Measurements from ENCODE around the gene MSMP. TPM values are rescaled to one million over a fixed set of nuclear protein-coding genes. Genes with fewer than 3 reads are reported as not detected.
A peak's percentile ranks its signal among the peaks of the same experiment; 100 is the strongest.

Gene MSMP, protein sequence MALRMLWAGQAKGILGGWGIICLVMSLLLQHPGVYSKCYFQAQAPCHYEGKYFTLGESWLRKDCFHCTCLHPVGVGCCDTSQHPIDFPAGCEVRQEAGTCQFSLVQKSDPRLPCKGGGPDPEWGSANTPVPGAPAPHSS
- total RNA-seq = not detected

DNA sequence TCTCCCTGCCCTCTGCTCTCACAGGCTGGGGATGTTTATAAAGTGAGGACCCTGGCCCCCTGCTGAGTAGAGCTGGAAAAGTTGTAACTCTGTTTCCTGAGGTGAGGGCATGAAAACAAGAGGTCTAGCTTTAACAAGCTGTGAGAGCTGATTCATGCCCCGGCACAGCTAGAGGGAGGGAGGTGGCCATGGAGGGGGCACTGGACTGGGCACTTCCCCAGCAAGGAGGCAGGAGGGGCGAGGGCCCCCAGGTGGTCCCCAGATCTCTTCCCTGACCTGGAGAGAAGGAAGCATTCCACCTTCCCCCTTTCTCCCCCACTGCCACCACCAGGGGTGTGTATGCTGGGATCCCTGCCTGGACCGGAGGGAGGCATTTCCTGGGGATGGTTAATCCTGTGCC is at the start of gene MSMP:
Gene MSMP, minus strand, starts transcription at position 13 of the 400 bp plus-strand sequence. CDS start 147 bp downstream, outside the sequence.
- DNase-seq (no peak), ATAC-seq (no peak)
- H3K36me3 Mint-ChIP-seq = peaks cover 18% of the 10 kb centered on the region
- H3K27ac Mint-ChIP-seq = no peak within 1 kb of the TSS
- no peak within 1 kb of the TSS for H3K4me3 Mint-ChIP-seq
- no peaks in the 10 kb centered on the region for H3K9me3 Mint-ChIP-seq (ENCODE audit: low read depth)
- peaks cover 39% of the 10 kb centered on the region for H3K4me1 Mint-ChIP-seq
- no peaks in the 10 kb centered on the region for H3K27me3 Mint-ChIP-seq
- CTCF ChIA-PET = interaction anchor here (1.0 to 3.5 kb wide), 6 partner anchors 11 to 128 kb away, joined by 3 to 37 read pairs (median 5); partner anchors contain the start of genes CREB3 and TLN1

DNA sequence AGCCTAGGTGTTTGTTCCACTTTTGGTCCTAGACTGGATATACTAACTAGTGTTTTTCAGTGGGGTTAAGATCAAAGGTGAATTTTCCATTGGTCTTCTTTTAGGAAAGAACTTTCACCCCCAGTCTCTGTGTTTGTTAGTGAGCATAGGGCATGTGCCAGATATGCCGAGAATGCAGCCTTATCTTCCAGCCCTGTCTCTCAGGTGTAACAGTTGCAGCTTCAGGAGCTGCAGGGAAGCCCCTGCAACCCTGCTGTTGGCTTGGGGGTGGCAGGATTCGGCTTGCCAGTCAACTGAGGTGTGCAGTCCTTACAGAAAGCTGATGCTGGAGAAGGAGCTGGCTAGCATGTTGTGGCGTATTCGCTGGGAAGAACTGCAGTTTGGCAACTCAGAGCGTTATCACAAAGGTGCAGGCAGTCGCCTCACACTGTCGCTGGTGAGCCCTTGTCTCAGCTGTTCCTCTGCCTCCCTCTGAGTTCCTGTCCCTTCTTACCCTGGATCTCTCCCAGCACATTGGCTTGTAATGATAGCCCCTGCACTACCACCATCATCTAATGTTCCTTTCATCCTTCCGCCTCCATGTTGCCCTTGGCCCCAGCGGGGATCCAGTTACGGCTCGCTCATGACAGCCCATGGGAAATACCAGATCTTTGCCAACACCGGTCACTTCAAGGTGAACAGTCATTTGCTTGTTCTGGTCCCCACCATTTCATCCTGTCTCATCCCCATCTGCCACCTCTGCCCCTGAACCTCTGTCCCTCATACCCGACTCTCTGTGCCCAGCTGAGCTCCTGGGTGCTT is 47.5 kb upstream of the MSMP start:
- H3K27ac Mint-ChIP-seq = peak overlapping the region; percentile 8
- CTCF ChIA-PET = interaction anchor here (0.6 to 3.3 kb wide), 3 partner anchors 11 to 718 kb away, joined by 4 to 10 read pairs (median 7); no protein-coding TSS in a partner anchor

DNA sequence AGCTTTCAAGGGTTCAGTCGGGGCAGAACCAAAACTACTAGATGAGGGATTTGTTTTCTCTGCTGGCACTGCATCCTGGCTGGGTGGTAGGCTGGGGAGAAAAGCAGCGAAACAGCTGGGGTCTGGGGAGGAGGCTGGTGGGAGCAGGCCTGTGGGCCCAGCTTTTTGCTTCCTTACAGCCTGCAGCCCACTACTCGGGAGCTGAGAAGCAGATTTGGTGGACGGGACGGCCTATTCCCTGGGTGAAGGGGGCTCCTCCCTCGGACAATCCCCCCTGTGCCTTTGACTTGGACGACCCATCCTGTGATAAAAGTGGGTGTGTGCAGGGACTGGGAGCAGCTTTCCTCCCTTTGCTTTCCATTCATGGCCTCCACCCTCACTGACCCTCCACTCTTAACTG is 46.5 kb upstream of the MSMP start:
- CTCF ChIA-PET = interaction anchor here (2.5 kb wide), 1 partner anchor 10 kb away, joined by 10 read pairs; no protein-coding TSS in a partner anchor
- Mint-ChIP-seq H3K36me3 (peaks cover 1% of the 10 kb centered on the region), H3K4me1 (peaks cover 22% of the 10 kb centered on the region), H3K27ac (no peak overlapping the region), H3K9me3 (ENCODE audit: low read depth) (no peaks in the 10 kb centered on the region), H3K4me3 (no peak overlapping the region), H3K27me3 (no peaks in the 10 kb centered on the region)
- ATAC-seq = no peak
- DNase-seq = no peak

More for the DNA sequence above, 47.5 kb upstream of the MSMP start:
- H3K9me3 Mint-ChIP-seq (ENCODE audit: low read depth) = no peaks in the 10 kb centered on the region
- H3K4me3 Mint-ChIP-seq = no peak overlapping the region
- DNase-seq (no peak), ATAC-seq (no peak)
- H3K27me3 Mint-ChIP-seq = no peaks in the 10 kb centered on the region
- peaks cover 2% of the 10 kb centered on the region for H3K36me3 Mint-ChIP-seq
- peaks cover 18% of the 10 kb centered on the region for H3K4me1 Mint-ChIP-seq

DNA sequence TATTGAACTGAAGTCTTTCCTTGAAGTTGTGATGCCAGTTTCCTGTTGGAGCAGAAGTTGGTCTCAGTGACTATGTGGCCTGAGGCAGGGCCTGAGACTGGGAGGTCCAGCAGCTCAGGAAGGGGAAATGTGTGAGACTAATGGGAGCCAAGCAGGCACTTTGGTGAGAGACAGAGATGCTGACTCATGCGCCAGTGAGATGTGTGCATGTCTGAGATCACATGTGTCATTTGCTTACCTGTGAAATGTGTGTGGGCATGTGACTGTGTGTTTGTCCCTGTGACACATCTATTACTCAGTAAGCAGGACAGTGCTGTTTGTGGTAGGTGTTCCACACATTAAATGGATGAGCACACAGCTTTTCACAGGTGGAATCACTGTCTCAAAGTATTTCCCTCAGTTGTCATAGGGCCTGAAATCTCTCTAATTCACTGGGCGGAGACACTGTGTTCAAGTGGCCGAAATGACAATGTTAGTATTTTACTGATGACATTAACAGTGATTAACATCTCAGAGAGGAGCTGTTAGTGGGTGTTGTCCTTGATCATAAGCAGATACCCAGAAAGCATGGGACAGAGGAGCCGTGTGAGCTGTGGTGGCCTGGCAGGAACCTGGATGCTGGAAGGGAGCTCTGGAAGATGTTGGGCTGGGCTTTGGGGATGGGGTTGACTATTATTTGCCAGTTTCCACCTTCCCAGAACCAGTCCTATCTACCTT is 44.7 kb upstream of the MSMP start:
- peak; percentile 74 for ATAC-seq
- H3K4me3 Mint-ChIP-seq = no peak overlapping the region

DNA sequence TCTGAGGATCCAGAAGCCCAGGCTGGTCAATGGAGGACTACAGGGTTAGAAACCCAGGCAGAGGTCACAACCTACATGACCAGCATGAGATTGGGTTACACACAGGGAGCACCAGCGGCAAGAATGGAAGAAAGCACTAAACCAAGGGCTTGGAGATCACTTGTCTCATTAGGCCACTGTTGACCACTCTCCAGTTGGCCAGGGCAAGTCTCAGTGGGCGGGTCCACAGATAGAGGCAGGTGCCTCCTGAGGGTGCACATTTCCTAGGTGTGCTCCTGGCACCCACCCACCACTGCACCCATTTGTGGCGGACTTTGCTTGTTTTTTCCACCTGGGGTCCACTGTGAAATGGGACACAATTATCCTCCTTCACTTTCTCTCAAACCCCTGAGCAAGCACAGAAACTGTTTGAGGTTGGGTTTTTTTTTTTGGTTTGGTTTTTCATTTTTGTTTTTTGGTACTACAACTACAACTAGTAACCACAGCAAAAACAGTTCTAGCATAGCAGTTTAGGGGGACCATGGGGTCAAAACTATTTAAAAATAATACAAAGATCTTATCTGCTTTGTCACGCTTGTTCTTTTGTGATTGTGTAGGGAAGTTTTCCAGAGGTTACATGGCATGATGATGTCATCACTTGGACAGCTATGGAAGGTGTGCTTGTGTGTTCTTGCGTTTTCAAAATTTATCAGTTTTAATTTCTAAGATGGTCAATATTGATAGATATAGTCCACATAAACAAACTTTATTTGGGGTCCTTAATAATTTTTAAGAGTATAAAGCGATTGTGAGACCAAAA is 43.4 kb upstream of the MSMP start:
- H3K27ac Mint-ChIP-seq = no peak overlapping the region
- ATAC-seq = no peak

More for the DNA sequence above, 44.7 kb upstream of the MSMP start:
- Mint-ChIP-seq H3K36me3 (peaks cover 1% of the 10 kb centered on the region), H3K27ac (no peak overlapping the region), H3K9me3 (ENCODE audit: low read depth) (no peaks in the 10 kb centered on the region), H3K4me1 (peaks cover 31% of the 10 kb centered on the region), H3K27me3 (no peaks in the 10 kb centered on the region)
- CTCF ChIA-PET = interaction anchor here (1.0 to 2.5 kb wide), 3 partner anchors 8 to 83 kb away, joined by 5 to 10 read pairs (median 6); partner anchors contain the start of gene SPAG8
- peak; percentile 48 for DNase-seq

DNA sequence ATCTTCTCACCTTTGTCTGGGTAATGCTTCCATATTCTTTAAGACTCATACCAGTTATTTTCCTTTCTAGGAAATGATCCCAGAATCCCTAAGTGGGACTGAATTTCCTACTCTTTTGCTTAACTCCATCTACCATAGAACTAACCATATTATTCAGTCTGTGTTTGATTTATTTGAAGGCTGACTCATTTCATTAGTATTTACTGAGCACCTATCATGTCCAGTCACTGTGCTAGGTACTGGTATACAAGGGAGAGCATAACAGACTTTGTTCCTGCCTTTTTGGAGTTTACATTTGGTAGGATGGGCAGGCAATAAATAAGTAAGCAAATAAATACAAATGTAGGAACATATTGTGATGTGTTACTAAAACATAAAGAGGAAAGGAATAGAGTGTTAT is 41.6 kb upstream of the MSMP start:
- peaks cover 32% of the 10 kb centered on the region for H3K4me1 Mint-ChIP-seq
- H3K4me3 Mint-ChIP-seq = no peak overlapping the region
- H3K27me3 Mint-ChIP-seq = no peaks in the 10 kb centered on the region
- no peak overlapping the region for H3K27ac Mint-ChIP-seq
- ATAC-seq (no peak), DNase-seq (no peak)
- H3K36me3 Mint-ChIP-seq = no peaks in the 10 kb centered on the region
- CTCF ChIA-PET = interaction anchor here (1.4 kb wide), 1 partner anchor 86 kb away, joined by 6 read pairs; no protein-coding TSS in a partner anchor
- no peaks in the 10 kb centered on the region for H3K9me3 Mint-ChIP-seq (ENCODE audit: low read depth)

More for the DNA sequence above, 43.4 kb upstream of the MSMP start:
- no peak for DNase-seq
- Mint-ChIP-seq H3K9me3 (ENCODE audit: low read depth) (no peaks in the 10 kb centered on the region), H3K27me3 (no peaks in the 10 kb centered on the region), H3K4me1 (peaks cover 32% of the 10 kb centered on the region), H3K36me3 (no peaks in the 10 kb centered on the region), H3K4me3 (no peak overlapping the region)
- CTCF ChIA-PET = interaction anchor here (1.4 to 1.8 kb wide), 3 partner anchors 29 to 85 kb away, joined by 6 read pairs; no protein-coding TSS in a partner anchor

DNA sequence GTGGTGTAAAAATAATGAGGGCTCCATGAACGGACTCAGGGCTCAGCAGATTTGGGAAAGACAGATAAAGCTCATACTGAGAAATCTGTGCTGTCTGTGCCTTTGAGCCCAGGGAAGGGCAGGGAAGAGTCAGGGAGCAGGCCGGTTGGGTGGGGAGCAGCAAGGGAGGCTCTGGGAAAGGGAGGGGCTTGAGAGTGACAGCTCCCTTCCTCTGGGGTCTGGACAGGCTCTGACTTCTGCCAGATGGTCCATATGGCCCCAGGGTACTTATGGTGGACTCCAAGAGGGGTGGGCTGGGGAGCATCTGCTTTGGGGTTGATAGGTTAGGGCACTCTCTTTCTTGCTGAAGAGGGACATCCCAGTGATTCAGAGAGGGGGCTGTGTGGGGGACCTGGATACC is 39.4 kb upstream of the MSMP start:
- peaks cover 26% of the 10 kb centered on the region for H3K4me1 Mint-ChIP-seq
- no peaks in the 10 kb centered on the region for H3K9me3 Mint-ChIP-seq (ENCODE audit: low read depth)
- H3K27me3 Mint-ChIP-seq = no peaks in the 10 kb centered on the region
- H3K4me3 Mint-ChIP-seq = no peak overlapping the region
- no peaks in the 10 kb centered on the region for H3K36me3 Mint-ChIP-seq
- CTCF ChIA-PET = interaction anchor here (1.1 to 2.5 kb wide), 4 partner anchors 19 to 89 kb away, joined by 3 to 11 read pairs (median 4); partner anchors contain the start of gene SPAG8
- ATAC-seq = no peak
- no peak overlapping the region for H3K27ac Mint-ChIP-seq
- DNase-seq = no peak

DNA sequence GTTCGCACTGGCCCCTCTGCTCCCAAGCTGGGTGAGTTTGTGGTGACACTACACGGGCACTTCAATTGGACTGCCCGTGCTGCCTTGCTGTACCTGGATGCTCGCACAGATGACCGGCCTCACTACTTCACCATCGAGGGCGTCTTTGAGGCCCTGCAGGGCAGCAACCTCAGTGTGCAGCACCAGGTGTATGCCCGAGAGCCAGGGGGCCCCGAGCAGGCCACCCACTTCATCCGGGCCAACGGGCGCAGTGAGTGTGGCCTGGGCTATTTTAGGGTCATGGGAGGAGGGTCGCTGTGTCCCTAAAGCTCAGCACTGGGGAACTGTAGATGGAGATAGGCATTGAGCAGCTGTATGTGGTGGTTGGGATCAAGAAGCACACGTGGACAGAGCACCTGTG is 38.8 kb upstream of the MSMP start:
- DNase-seq (no peak), ATAC-seq (no peak)
- H3K27me3 Mint-ChIP-seq = no peaks in the 10 kb centered on the region
- no peak overlapping the region for H3K27ac Mint-ChIP-seq
- H3K4me3 Mint-ChIP-seq = no peak overlapping the region
- no peaks in the 10 kb centered on the region for H3K36me3 Mint-ChIP-seq
- H3K9me3 Mint-ChIP-seq (ENCODE audit: low read depth) = no peaks in the 10 kb centered on the region
- H3K4me1 Mint-ChIP-seq = peaks cover 22% of the 10 kb centered on the region
- CTCF ChIA-PET = interaction anchor here (1.1 to 2.5 kb wide), 4 partner anchors 20 to 89 kb away, joined by 3 to 11 read pairs (median 4); partner anchors contain the start of gene SPAG8

DNA sequence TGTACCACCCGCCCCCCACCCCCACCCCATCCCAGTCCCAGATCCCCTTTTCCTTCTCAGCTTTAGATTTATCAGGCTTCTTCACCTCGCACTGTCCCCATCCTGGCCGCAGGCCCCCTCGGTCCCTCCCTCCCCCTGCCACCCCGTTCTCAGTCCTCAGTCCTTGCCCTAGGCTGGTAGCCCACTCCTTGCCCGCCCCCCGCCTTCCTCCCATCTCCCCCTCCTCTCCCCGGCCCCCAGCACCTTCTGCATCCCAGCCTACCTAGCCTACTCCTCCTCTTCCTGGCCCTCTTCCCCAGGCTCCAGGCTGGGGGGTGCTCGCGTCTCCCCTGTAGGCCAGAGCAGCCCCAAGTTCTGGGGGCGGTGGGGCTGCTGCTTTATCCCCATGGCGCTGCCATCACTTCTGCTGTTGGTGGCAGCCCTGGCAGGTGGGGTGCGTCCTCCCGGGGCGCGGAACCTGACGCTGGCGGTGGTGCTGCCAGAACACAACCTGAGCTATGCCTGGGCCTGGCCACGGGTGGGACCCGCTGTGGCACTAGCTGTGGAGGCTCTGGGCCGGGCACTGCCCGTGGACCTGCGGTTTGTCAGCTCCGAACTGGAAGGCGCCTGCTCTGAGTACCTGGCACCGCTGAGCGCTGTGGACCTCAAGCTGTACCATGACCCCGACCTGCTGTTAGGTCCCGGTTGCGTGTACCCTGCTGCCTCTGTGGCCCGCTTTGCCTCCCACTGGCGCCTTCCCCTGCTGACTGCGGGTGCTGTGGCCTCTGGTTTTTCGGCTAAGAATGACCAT is 38.1 kb upstream of the MSMP start:
- CTCF ChIA-PET = interaction anchor here (0.7 to 2.5 kb wide), 5 partner anchors 20 to 90 kb away, joined by 3 to 11 read pairs (median 4); partner anchors contain the start of genes FAM221B, SPAG8 and TMEM8B
- Mint-ChIP-seq H3K4me3 (no peak overlapping the region), H3K27ac (no peak overlapping the region), H3K9me3 (ENCODE audit: low read depth) (no peaks in the 10 kb centered on the region), H3K4me1 (peaks cover 18% of the 10 kb centered on the region), H3K27me3 (no peaks in the 10 kb centered on the region), H3K36me3 (no peaks in the 10 kb centered on the region)
- DNase-seq = no peak
- no peak for ATAC-seq

DNA sequence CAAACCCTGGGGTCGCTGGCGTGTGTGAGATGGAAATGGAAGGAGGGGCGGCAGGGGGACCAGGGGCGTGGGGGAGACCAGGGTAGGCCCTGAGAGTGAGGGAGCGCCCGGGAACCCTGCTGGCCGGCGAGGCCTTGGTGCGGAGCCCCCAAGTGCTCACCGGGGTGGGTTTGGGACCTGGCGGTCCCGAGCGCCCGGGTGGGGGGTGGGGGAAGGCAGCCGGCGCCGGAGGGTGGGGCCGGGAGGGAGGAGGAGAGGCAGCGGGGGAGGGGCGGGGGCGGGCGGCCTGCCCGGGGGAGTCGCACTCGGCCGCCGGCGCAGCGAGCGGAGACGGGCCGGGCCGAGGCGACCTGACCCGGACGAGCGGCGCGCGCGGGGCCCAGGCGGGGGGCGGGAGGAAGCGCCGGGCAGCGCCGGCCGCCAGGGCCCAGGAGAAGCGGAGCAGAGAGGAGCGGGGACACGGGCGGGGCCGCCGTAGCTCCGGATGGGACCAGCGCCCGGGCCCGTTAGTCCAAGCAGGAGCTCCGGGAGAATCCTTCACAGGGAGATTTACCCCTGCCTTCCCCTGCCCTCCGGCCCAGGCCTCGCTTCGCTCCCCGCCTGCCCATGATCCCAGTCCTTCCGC is 37.3 kb upstream of the MSMP start, which contains the start of gene NPR2:
Gene NPR2, plus strand, starts transcription at position 295 of the 625 bp plus-strand sequence. CDS start 818 bp downstream, outside the sequence.
- no peaks in the 10 kb centered on the region for H3K36me3 Mint-ChIP-seq
- H3K9me3 Mint-ChIP-seq (ENCODE audit: low read depth) = no peaks in the 10 kb centered on the region
- H3K4me3 Mint-ChIP-seq = no peak within 1 kb of the TSS
- peaks cover 14% of the 10 kb centered on the region for H3K4me1 Mint-ChIP-seq
- CTCF ChIA-PET = interaction anchor here (0.7 to 2.5 kb wide), 2 partner anchors 35 to 38 kb away, joined by 3 to 11 read pairs; partner anchors contain the start of genes FAM221B and TMEM8B
- no peak for DNase-seq
- no peak within 1 kb of the TSS for H3K27ac Mint-ChIP-seq
- H3K27me3 Mint-ChIP-seq = no peaks in the 10 kb centered on the region
- no peak for ATAC-seq

All from activated CD8-positive, alpha-beta memory T cell treated with anti-CD3 and anti-CD28 coated beads, Interleukin-2, amount 10 ng/mL, durations not matched to agents 7 days and 5 days (primary cell).